Measurements from ENCODE around the gene RASSF4.

Gene RASSF4

DNA sequence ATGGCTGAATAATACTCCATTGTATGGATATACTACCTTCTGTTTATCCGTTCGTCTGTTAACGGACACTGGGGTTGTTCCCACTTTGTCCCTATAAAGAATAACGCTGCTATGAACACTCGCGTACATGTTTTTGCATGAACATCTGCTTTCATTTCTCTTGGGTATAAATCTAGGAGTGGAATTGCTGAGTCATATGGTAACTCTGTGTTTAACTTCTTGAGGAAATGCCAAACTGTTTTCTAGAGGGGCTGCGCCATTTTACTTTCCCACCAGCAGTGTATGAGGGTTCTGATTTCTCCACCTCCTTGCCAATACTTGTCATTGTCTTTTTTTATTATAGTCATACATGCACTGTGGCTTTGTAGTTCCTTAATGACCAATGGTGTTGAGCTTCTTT, 20.6 kb upstream of the RASSF4 start:
- TF ChIP-seq EZH2 (IDR thresholded peaks at IDR 0.05; ENCODE audit: borderline replicate concordance, low read depth, low read length, severe bottlenecking), result no peak
- TF ChIP-seq, protein P1, sequence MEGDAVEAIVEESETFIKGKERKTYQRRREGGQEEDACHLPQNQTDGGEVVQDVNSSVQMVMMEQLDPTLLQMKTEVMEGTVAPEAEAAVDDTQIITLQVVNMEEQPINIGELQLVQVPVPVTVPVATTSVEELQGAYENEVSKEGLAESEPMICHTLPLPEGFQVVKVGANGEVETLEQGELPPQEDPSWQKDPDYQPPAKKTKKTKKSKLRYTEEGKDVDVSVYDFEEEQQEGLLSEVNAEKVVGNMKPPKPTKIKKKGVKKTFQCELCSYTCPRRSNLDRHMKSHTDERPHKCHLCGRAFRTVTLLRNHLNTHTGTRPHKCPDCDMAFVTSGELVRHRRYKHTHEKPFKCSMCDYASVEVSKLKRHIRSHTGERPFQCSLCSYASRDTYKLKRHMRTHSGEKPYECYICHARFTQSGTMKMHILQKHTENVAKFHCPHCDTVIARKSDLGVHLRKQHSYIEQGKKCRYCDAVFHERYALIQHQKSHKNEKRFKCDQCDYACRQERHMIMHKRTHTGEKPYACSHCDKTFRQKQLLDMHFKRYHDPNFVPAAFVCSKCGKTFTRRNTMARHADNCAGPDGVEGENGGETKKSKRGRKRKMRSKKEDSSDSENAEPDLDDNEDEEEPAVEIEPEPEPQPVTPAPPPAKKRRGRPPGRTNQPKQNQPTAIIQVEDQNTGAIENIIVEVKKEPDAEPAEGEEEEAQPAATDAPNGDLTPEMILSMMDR (IDR thresholded peaks at IDR 0.05; ENCODE audit: borderline replicate concordance, extremely low read depth, low read length, poor library complexity, severe bottlenecking), result no peak
- H3K4me1 ChIP-seq (ENCODE audit: insufficient read depth, low read length), result peaks cover 18% of the 10 kb centered on the region
- H3K79me2 ChIP-seq (ENCODE audit: insufficient read depth, low read length), result no peaks in the 10 kb centered on the region
- H3K9ac ChIP-seq (ENCODE audit: low read depth, low read length), result no peak overlapping the region
- no peak overlapping the region for H3K4me2 ChIP-seq (ENCODE audit: insufficient read depth, low read length)
- H3K36me3 ChIP-seq (ENCODE audit: insufficient read depth, low read length), result no peaks in the 10 kb centered on the region
- no peak overlapping the region for H3K27ac ChIP-seq (ENCODE audit: low read length)
- no peak overlapping the region for H2AFZ ChIP-seq (ENCODE audit: low read depth, low read length)
- H3K9me3 ChIP-seq (ENCODE audit: insufficient read depth, low read length, severe bottlenecking), result no peaks in the 10 kb centered on the region
- ATAC-seq (ENCODE audit: insufficient read depth, low read depth), result no peak
- H3K4me3 ChIP-seq (ENCODE audit: low read depth in 1 of 2, low read length in 2 of 2), result no peak overlapping the region
- no peaks in the 10 kb centered on the region for H3K27me3 ChIP-seq (ENCODE audit: insufficient read depth, low read length, poor library complexity)
- no peaks in the 10 kb centered on the region for H4K20me1 ChIP-seq (ENCODE audit: insufficient read depth, low read length)
- DNase-seq, result no peak

DNA sequence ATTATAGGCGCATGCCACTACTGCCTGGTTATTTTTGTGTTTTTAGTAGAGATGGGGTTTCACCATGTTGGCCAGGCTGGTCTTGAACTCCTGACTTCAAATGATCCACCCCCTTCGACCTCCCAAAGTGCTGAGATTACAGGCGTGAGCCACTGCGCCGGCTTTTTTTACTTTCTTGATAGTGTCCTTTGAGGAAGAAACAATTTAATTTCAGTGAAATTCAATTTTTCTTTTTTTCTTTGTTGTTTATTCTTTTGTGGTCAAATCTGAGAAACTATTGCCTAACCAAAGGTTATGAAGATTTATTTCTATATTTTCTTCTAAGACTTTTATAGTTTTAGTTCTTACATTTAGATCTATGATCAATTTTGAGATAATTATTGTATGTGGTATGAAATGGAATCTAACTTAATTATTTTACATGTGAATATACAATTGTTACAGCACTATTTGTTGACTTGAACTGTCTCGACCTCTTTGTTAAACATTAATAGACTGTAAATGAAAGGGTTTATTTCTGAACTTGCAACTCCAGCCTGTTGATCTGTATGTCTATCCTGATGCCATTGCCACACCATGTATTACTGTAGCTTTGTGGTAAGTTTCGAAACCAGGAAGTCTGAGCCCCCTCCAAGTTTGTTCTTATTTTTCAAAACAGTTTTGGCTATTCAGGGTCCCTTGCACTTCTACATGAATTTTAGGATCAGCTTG, 19.8 kb upstream of the RASSF4 start:
- Histone ChIP-seq H3K79me2 (ENCODE audit: insufficient read depth, low read length) (no peaks in the 10 kb centered on the region), H3K4me3 (ENCODE audit: low read depth in 1 of 2, low read length in 2 of 2) (no peak overlapping the region), H3K27ac (ENCODE audit: low read length) (no peak overlapping the region), H3K4me1 (ENCODE audit: insufficient read depth, low read length) (peaks cover 18% of the 10 kb centered on the region), H3K9me3 (ENCODE audit: insufficient read depth, low read length, severe bottlenecking) (peaks cover 7% of the 10 kb centered on the region), H3K27me3 (ENCODE audit: insufficient read depth, low read length, poor library complexity) (no peaks in the 10 kb centered on the region), H3K4me2 (ENCODE audit: insufficient read depth, low read length) (no peak overlapping the region), H4K20me1 (ENCODE audit: insufficient read depth, low read length) (no peaks in the 10 kb centered on the region), H3K36me3 (ENCODE audit: insufficient read depth, low read length) (no peaks in the 10 kb centered on the region), H2AFZ (ENCODE audit: low read depth, low read length) (no peak overlapping the region), H3K9ac (ENCODE audit: low read depth, low read length) (no peak overlapping the region)
- TF ChIP-seq EZH2 (IDR thresholded peaks at IDR 0.05; ENCODE audit: borderline replicate concordance, low read depth, low read length, severe bottlenecking), result no peak
- TF ChIP-seq, protein P1 (IDR thresholded peaks at IDR 0.05; ENCODE audit: borderline replicate concordance, extremely low read depth, low read length, poor library complexity, severe bottlenecking), result no peak
- ATAC-seq (ENCODE audit: insufficient read depth, low read depth) (no peak), DNase-seq (no peak)

DNA sequence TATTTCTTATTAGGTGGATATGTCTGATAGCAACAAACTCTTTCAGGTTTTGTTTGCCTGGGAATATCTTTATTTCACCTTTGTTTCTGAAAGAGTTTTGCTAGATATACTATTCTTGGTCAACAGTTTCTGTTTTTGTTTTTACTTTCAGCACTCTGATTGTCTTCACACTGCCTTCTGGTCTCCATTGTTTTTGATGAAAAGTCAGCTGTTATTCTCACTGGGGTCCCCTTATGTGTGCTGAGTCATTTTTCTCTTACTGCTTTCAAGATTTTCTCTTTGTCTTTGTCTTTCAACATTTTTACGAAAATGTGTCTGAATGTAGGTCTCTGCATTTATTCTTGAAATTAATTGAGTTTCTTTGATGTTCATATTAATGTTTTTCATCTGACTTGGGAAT, 15.2 kb upstream of the RASSF4 start:
- H2AFZ ChIP-seq (ENCODE audit: low read depth, low read length), result no peak overlapping the region
- peaks cover 9% of the 10 kb centered on the region for H3K9me3 ChIP-seq (ENCODE audit: insufficient read depth, low read length, severe bottlenecking)
- DNase-seq, result no peak
- H3K4me3 ChIP-seq (ENCODE audit: low read depth in 1 of 2, low read length in 2 of 2), result no peak overlapping the region
- ATAC-seq (ENCODE audit: insufficient read depth, low read depth), result no peak
- no peak overlapping the region for H3K27ac ChIP-seq (ENCODE audit: low read length)
- no peak overlapping the region for H3K4me2 ChIP-seq (ENCODE audit: insufficient read depth, low read length)
- H3K36me3 ChIP-seq (ENCODE audit: insufficient read depth, low read length), result no peaks in the 10 kb centered on the region
- no peak for TF ChIP-seq EZH2 (IDR thresholded peaks at IDR 0.05; ENCODE audit: borderline replicate concordance, low read depth, low read length, severe bottlenecking)
- TF ChIP-seq, protein P1 (IDR thresholded peaks at IDR 0.05; ENCODE audit: borderline replicate concordance, extremely low read depth, low read length, poor library complexity, severe bottlenecking), result no peak
- H3K9ac ChIP-seq (ENCODE audit: low read depth, low read length), result no peak overlapping the region
- H4K20me1 ChIP-seq (ENCODE audit: insufficient read depth, low read length), result no peaks in the 10 kb centered on the region
- H3K79me2 ChIP-seq (ENCODE audit: insufficient read depth, low read length), result no peaks in the 10 kb centered on the region
- no peaks in the 10 kb centered on the region for H3K27me3 ChIP-seq (ENCODE audit: insufficient read depth, low read length, poor library complexity)
- no peaks in the 10 kb centered on the region for H3K4me1 ChIP-seq (ENCODE audit: insufficient read depth, low read length)

Data from DND-41 (cell line).